MM.1S (cell line): ENCODE data around the gene GPHN.

ENCODE experiments used
- EZH2 ChIP-seq: fragments of 300-600 bp; sonication (generic); optimal IDR thresholded peaks from 2 replicates; pipeline ENCODE3; 2017; ENCODE audit warnings: low read depth, mild to moderate bottlenecking, antibody characterized with exemption, low read length, mixed read lengths
- TF ChIP-seq, protein P1 (sequence below): fragments of 300-600 bp; sonication (generic); IDR thresholded peaks from 2 replicates; pipeline ENCODE4 v1.5.1; 2016; ENCODE audit warnings: antibody characterized with exemption, low read length, mixed read lengths

DNA sequence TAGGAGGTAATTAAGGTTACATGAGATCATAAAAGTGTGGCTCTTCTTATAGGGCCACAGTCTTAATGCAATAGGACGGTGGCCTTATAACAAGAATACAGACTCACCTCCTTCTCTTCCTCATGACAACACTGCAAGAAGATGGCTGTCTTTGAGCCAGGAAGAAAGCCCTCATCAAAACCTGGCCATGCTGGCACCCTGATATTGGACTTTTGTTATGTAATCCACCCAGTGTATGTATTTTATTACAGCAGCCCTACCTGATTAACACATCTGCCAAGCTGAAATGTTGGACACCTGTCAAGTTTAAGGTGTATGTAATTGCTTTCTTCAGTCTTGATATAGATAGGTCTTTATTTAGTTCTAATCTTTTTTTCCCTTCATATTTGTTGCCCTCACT is 217.0 kb downstream of the GPHN start:
- TF ChIP-seq, protein P1, sequence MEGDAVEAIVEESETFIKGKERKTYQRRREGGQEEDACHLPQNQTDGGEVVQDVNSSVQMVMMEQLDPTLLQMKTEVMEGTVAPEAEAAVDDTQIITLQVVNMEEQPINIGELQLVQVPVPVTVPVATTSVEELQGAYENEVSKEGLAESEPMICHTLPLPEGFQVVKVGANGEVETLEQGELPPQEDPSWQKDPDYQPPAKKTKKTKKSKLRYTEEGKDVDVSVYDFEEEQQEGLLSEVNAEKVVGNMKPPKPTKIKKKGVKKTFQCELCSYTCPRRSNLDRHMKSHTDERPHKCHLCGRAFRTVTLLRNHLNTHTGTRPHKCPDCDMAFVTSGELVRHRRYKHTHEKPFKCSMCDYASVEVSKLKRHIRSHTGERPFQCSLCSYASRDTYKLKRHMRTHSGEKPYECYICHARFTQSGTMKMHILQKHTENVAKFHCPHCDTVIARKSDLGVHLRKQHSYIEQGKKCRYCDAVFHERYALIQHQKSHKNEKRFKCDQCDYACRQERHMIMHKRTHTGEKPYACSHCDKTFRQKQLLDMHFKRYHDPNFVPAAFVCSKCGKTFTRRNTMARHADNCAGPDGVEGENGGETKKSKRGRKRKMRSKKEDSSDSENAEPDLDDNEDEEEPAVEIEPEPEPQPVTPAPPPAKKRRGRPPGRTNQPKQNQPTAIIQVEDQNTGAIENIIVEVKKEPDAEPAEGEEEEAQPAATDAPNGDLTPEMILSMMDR: no peak
- TF ChIP-seq EZH2: no peak
